ENCODE measurements around the gene ENTPD1.
"Not testable (repeated sequence)": the region's sequence is repeated elsewhere in the genome, so short reads cannot be mapped to it uniquely, and the experiment has no call there.

The ENTPD1 gene

GRCh38 chr10:95794195-95794594 lies 38.2 kb downstream of the ENTPD1 start:
- DNase-seq (ENCODE audit: low spot score) = no peak

- DNase-seq (ENCODE audit: low spot score) = no peak
Observed at GRCh38 chr10:95795602-95796001, 39.6 kb downstream of the ENTPD1 start.

GRCh38 chr10:95796504-95796903 lies 40.5 kb downstream of the ENTPD1 start:
- no peak for DNase-seq (ENCODE audit: low spot score)

GRCh38 chr10:95798096-95798855 lies 42.3 kb downstream of the ENTPD1 start:
- DNase-seq (ENCODE audit: low spot score) = no peak

GRCh38 chr10:95800286-95800685 lies 44.3 kb downstream of the ENTPD1 start:
- DNase-seq (ENCODE audit: low spot score) = not testable (repeated sequence)

- not testable (repeated sequence) for DNase-seq (ENCODE audit: low spot score)
Observed at GRCh38 chr10:95806687-95807380, 50.9 kb downstream of the ENTPD1 start.

- not testable (repeated sequence) for DNase-seq (ENCODE audit: low spot score)
Observed at GRCh38 chr10:95808705-95809308, 52.8 kb downstream of the ENTPD1 start.

- DNase-seq (ENCODE audit: low spot score) = no peak
Observed at GRCh38 chr10:95809370-95810197, 53.6 kb downstream of the ENTPD1 start.

- no peak for DNase-seq (ENCODE audit: low spot score)
Observed at GRCh38 chr10:95810198-95810976, 54.4 kb downstream of the ENTPD1 start.

- DNase-seq (ENCODE audit: low spot score) = no peak
Observed at GRCh38 chr10:95813054-95813685, 57.2 kb downstream of the ENTPD1 start.

GRCh38 chr10:95814011-95814727 lies 58.2 kb downstream of the ENTPD1 start:
- DNase-seq (ENCODE audit: low spot score) = no peak

GRCh38 chr10:95815133-95815532 lies 59.2 kb downstream of the ENTPD1 start:
- no peak for DNase-seq (ENCODE audit: low spot score)

GRCh38 chr10:95815701-95816240 lies 59.8 kb downstream of the ENTPD1 start:
- no peak for DNase-seq (ENCODE audit: low spot score)

- no peak for DNase-seq (ENCODE audit: low spot score)
Observed at GRCh38 chr10:95818010-95818409, 62.0 kb downstream of the ENTPD1 start.

GRCh38 chr10:95818668-95819067 lies 62.7 kb downstream of the ENTPD1 start:
- no peak for DNase-seq (ENCODE audit: low spot score)

GRCh38 chr10:95819620-95820329 lies 63.8 kb downstream of the ENTPD1 start:
- no peak for DNase-seq (ENCODE audit: low spot score)

- no peak for DNase-seq (ENCODE audit: low spot score)
Observed at GRCh38 chr10:95820363-95820762, 64.4 kb downstream of the ENTPD1 start.

- no peak for DNase-seq (ENCODE audit: low spot score)
Observed at GRCh38 chr10:95821720-95822119, 65.8 kb downstream of the ENTPD1 start.

- no peak for DNase-seq (ENCODE audit: low spot score)
Observed at GRCh38 chr10:95830044-95830443, 74.1 kb downstream of the ENTPD1 start.
